PC-9 (cell line): ENCODE results near the gene AGRN. TPM values are rescaled to one million over a fixed set of nuclear protein-coding genes. Genes with fewer than 3 reads are reported as not detected.

Source experiments
- BruUV-seq: library from RNA; stranded (reverse); fragments of 400-500 nt; replicated peaks from 2 replicates; lab custom pipeline; 2021; lab: Mats Ljungman, UMichigan
- CTCF ChIA-PET: fragments of 300-600 bp; sonication (Branson Sonifier 250); formaldehyde crosslinking; loops from one replicate; lab custom pipeline; 2022; ENCODE audit warnings: antibody characterized with exemption; lab: Charles Lee
- POLR2A ChIA-PET: fragments of 300-600 bp; sonication (Branson Sonifier 250); formaldehyde crosslinking; loops from one replicate; lab custom pipeline; 2022; ENCODE audit warnings: antibody characterized with exemption; ENCODE audit not compliant: unreplicated experiment; lab: Charles Lee
- DNase-seq, 2 experiments: peaks; one replicate each; pipeline versions ENCODE4 v3.0.0 to v3.0.0-alpha.2; 2015 to 2022; ENCODE audit warnings: mixed read lengths in 1 of 2
- H2AFZ ChIP-seq: fragments of 200-600 bp; sonication (generic); 2 replicates; pipeline ENCODE4 v1.8.1; 2017; ENCODE audit warnings: antibody characterized with exemption
- H3F3A ChIP-seq: fragments of 200-600 bp; sonication (generic); 2 replicates; pipeline ENCODE4 v1.8.1; 2017; ENCODE audit warnings: antibody characterized with exemption, mild to moderate bottlenecking, low read depth; ENCODE audit not compliant: insufficient read depth
- H3K27ac ChIP-seq: fragments of 200-600 bp; sonication (generic); 2 replicates; pipeline ENCODE4 v1.6.1; 2016; ENCODE audit warnings: mixed run types
- H3K27me3 ChIP-seq: fragments of 200-600 bp; sonication (generic); 2 replicates; pipeline ENCODE4 v1.6.1; 2016; ENCODE audit warnings: low read depth, mixed run types; ENCODE audit not compliant: insufficient read depth
- H3K36me3 ChIP-seq: fragments of 200-600 bp; sonication (generic); 2 replicates; pipeline ENCODE4 v1.6.1; 2016; ENCODE audit warnings: low read depth, mixed run types
- H3K4me1 ChIP-seq: fragments of 200-600 bp; sonication (generic); replicated peaks from 2 replicates; pipeline ENCODE4 v1.6.1; 2016; ENCODE audit warnings: mixed run types; ENCODE audit not compliant: insufficient read depth
- H3K4me2 ChIP-seq: fragments of 200-600 bp; sonication (generic); 2 replicates; pipeline ENCODE4 v1.6.1; 2017; ENCODE audit warnings: mixed run types
- H3K4me3 ChIP-seq: fragments of 200-600 bp; sonication (generic); 2 replicates; pipeline ENCODE4 v1.6.1; 2016; ENCODE audit warnings: mixed run types
- H3K79me2 ChIP-seq: fragments of 200-600 bp; sonication (generic); 2 replicates; pipeline ENCODE4 v1.6.1; 2017; ENCODE audit warnings: low read depth, mixed run types
- H3K9me2 ChIP-seq: fragments of 200-600 bp; sonication (generic); 2 replicates; pipeline ENCODE4 v1.8.1; 2017; ENCODE audit warnings: mild to moderate bottlenecking; ENCODE audit not compliant: insufficient read depth
- H3K9me3 ChIP-seq: fragments of 200-600 bp; sonication (generic); 2 replicates; pipeline ENCODE4 v1.8.1; 2016; ENCODE audit warnings: low read depth; ENCODE audit not compliant: insufficient read depth
- H4K20me1 ChIP-seq: fragments of 200-600 bp; sonication (generic); 2 replicates; pipeline ENCODE4 v1.8.1; 2017; ENCODE audit not compliant: insufficient read depth
- EZH2 ChIP-seq: fragments of 200-600 bp; sonication (generic); IDR thresholded peaks from 2 replicates; pipeline ENCODE4 v1.8.0; 2017; ENCODE audit warnings: antibody characterized with exemption, low read depth
- intact Hi-C: fragments of 100-400 bp; cut with micrococcal nuclease; formaldehyde crosslinking; loops from one replicate; pipeline ENCODE4 v1.10.0; 2022; ENCODE audit not compliant: unreplicated experiment
- total RNA-seq: library from RNA; stranded (reverse); gene quantifications from 2 replicates; pipeline ENCODE4 v1.2.3, GENCODE V29; 2021
- TF ChIP-seq, protein P1 (sequence below): fragments of 200-600 bp; sonication (generic); conservative IDR thresholded peaks from 2 replicates; pipeline ENCODE4 v1.6.1; 2017; ENCODE audit warnings: mixed run types, antibody characterized with exemption, mild to moderate bottlenecking, moderate library complexity

Gene AGRN
- total RNA-seq, 1 experiment from 2014 or later = 278 TPM

DNA sequence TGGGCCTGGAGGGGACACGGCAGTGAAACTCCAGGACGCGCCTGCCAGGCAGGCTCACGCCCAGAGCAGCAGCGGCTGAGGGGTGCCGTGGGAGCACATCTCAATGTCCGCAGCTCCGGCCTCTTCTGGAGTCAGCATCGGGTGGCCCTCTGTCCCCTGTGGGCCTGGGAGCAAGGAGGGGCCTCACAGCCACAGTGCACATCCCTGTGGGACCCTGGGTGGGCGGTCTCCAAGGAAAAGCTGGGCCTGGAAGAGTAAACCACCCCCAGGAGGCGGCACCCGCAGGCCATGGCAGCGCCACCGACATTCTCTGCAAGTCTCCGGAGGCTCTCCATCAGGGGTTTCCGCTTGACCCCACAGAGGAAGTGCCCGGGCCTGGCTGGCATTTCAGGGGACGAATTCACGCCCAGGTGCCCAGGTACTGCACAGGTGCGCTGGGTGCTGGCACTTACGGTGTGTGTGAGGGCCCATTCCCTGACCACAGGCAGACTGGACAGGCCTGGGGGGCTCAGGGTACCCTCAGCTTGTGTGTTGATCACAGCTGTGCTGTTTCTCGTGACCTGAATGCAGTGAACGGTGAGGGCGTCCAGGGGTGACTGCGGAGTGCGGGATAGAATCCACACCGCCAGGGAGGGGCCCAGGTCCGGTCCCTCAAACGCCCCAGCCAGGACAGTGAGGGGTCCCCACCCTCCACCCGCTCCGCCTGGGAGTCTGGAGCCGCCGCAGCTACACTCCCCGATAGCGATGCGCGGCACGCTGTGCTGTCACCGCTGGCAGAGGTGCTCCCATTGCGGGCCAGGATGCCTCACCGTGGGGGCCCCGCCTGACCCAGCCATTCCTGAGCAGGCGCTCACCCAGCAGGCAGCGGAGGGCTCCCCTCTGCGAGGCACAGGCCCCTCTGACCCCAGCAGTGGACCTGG is 70.8 kb downstream of the AGRN start:
- no peaks in the 10 kb centered on the region for H3K4me1 ChIP-seq
- H3K27ac ChIP-seq = no peak overlapping the region
- no peaks in the 10 kb centered on the region for H3K79me2 ChIP-seq
- H3K36me3 ChIP-seq = no peaks in the 10 kb centered on the region
- no peaks in the 10 kb centered on the region for H3K27me3 ChIP-seq
- no peaks in the 10 kb centered on the region for H3K9me3 ChIP-seq
- no peak overlapping the region for H3K4me3 ChIP-seq
- no peak for DNase-seq
- CTCF ChIA-PET = no interaction called here
- POLR2A ChIA-PET = no interaction called here
- TF ChIP-seq, protein P1, sequence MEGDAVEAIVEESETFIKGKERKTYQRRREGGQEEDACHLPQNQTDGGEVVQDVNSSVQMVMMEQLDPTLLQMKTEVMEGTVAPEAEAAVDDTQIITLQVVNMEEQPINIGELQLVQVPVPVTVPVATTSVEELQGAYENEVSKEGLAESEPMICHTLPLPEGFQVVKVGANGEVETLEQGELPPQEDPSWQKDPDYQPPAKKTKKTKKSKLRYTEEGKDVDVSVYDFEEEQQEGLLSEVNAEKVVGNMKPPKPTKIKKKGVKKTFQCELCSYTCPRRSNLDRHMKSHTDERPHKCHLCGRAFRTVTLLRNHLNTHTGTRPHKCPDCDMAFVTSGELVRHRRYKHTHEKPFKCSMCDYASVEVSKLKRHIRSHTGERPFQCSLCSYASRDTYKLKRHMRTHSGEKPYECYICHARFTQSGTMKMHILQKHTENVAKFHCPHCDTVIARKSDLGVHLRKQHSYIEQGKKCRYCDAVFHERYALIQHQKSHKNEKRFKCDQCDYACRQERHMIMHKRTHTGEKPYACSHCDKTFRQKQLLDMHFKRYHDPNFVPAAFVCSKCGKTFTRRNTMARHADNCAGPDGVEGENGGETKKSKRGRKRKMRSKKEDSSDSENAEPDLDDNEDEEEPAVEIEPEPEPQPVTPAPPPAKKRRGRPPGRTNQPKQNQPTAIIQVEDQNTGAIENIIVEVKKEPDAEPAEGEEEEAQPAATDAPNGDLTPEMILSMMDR = no peak
- TF ChIP-seq EZH2 = no peak
- H3K9me2 ChIP-seq = no peaks in the 10 kb centered on the region
- H4K20me1 ChIP-seq = no peaks in the 10 kb centered on the region
- intact Hi-C loops = no loop called here
- no peak overlapping the region for H3K4me2 ChIP-seq
- H3F3A ChIP-seq = peaks cover 16% of the 10 kb centered on the region; the same call in 1 of the 2 replicates
- no TSS peak for BruUV-seq
- H2AFZ ChIP-seq = no peak overlapping the region

DNA sequence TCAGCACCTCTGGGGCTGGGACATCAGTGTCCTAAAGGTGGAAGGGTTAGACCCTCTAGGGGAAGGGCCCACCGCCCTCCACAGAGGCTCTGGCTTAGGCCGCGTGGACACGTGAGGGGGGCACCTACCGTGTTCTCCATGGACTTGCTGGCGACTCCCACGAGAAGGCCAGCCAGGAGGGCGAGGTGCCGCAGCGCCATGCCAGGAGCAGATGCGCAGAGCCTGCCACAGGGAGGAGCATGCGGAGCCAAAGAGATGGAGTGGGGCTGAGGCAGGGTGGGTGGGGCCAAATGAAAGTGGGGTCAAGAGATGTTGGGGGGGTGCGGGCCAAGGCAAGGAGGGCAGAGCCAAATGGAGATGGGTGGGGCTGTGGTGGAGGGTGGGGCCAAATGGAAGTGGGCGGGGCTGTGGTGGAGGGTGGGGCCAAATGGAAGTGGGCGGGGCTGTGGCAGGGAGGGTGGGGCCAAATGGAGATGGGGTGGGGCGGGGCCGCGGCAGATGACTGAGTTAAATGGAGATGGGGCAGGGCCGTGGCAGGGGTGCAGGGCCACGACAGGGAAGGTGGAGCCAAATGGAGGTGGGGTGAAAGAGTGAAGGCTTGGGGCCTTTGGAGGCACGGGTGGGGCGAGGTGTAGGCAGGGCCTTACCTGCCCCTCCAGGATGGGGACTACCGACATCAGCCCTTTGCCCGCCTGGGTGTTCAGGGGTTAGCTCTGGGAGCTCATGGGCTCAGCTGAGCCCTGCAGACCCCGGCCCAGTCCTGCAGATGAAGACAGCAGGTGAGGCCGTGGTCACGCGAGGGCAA is 71.6 kb downstream of the AGRN start:
- H3F3A ChIP-seq = peaks cover 22% of the 10 kb centered on the region; the same call in 1 of the 2 replicates
- H3K4me3 ChIP-seq = no peak overlapping the region
- no peaks in the 10 kb centered on the region for H3K79me2 ChIP-seq
- no peaks in the 10 kb centered on the region for H3K36me3 ChIP-seq
- no peaks in the 10 kb centered on the region for H3K4me1 ChIP-seq
- H4K20me1 ChIP-seq = no peaks in the 10 kb centered on the region
- BruUV-seq = no TSS peak
- no peak overlapping the region for H3K4me2 ChIP-seq
- no peaks in the 10 kb centered on the region for H3K27me3 ChIP-seq
- ChIA-PET POLR2A (no interaction called here), CTCF (no interaction called here)
- no peak overlapping the region for H2AFZ ChIP-seq
- TF ChIP-seq, protein P1 = no peak
- TF ChIP-seq EZH2 = no peak
- no peak for DNase-seq
- intact Hi-C loops = no loop called here
- H3K9me2 ChIP-seq = no peaks in the 10 kb centered on the region
- no peak overlapping the region for H3K27ac ChIP-seq
- H3K9me3 ChIP-seq = no peaks in the 10 kb centered on the region

DNA sequence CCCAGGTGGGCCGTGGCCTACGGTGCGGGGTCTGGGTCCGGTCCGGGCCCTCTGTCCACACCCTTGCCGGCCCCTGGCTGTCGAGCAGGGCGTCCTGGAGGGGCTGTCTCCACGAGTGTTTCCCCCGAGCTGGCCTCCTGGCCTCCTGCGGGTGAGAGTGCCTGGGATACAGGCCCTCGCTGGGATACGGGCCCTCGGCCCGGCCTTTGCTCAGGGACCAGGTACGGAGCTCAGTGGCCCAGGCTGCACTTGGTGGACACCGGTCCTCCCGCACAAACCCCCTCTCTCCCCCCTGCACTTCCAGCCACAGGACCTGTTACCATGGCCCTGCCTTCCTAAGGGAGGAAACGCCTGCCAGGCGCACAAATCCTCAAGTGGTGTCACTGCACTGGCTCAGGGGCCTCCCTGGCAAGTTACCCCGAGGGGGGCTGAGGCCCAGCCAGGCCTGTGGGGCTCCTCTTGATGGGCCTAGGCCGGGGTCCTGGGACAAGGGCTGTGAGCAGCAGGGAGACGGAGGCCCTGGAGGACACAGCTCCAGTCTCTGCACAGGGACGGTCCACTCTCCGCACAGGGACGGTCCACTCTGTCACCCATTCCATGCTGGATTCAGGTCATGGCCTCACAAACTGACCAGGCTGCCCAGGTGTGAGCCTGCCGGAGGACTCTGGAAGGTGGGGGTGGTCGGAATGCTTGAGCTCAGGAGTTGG is 72.4 kb downstream of the AGRN start:
- DNase-seq = no peak
- H3K4me1 ChIP-seq = no peaks in the 10 kb centered on the region
- H3K4me2 ChIP-seq = no peak overlapping the region
- intact Hi-C loops = no loop called here
- ChIA-PET CTCF (no interaction called here), POLR2A (interaction anchor here (0.7 kb wide), 1 partner anchor 23 kb away, joined by 4 read pairs; the partner anchor contains the start of gene C1orf159)
- no peak overlapping the region for H2AFZ ChIP-seq
- H4K20me1 ChIP-seq = no peaks in the 10 kb centered on the region
- no peak overlapping the region for H3K4me3 ChIP-seq
- BruUV-seq = no TSS peak
- no peaks in the 10 kb centered on the region for H3K79me2 ChIP-seq
- no peaks in the 10 kb centered on the region for H3K27me3 ChIP-seq
- TF ChIP-seq EZH2 = no peak
- TF ChIP-seq, protein P1 = no peak
- no peaks in the 10 kb centered on the region for H3K9me2 ChIP-seq
- H3F3A ChIP-seq = peaks cover 22% of the 10 kb centered on the region; the same call in 1 of the 2 replicates
- no peaks in the 10 kb centered on the region for H3K9me3 ChIP-seq
- no peak overlapping the region for H3K27ac ChIP-seq
- H3K36me3 ChIP-seq = no peaks in the 10 kb centered on the region
